Right hindlimb (tissue), 1 donor: ENCODE results near the gene CD79B.
A peak's percentile ranks its signal among the peaks of the same experiment; 100 is the strongest.
"Not testable (repeated sequence)": the region's sequence is repeated elsewhere in the genome, so short reads cannot be mapped to it uniquely, and the experiment has no call there.

Experiments used
- DNase-seq: peaks from one replicate; pipeline ENCODE4 v3.0.0-alpha.2; 2018

CD79B gene

DNA sequence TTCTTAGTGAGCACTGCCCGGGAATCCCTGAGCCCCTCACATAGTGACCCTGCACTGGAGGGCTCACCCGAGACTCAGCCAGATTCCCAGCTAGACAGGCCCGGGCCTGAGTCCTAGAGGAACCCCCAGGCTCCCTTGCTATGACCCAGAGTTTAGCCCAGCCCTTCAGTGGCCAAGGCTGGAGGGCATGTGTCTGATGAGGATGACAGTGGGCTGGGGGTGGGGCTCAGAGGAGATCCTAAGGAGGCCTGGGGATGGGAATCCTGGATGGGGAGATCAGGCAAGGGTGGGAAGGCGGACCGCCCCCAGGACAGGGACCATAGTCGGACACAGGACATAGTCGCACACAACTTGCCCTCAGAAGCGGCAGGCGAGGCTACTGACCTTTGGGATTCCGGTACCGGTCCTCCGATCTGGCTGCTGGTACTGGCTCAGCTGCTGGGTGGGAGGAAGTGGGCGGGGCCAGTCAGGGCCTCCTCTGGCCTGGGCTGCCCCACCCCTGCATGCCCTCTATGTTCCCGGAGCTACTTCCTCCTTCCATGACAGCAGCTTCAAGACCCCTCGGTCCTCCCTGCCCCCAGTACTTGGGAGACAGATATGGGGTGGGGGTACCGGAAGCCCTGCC lies 1.1 kb downstream of the CD79B start:
- DNase-seq: no peak

DNA sequence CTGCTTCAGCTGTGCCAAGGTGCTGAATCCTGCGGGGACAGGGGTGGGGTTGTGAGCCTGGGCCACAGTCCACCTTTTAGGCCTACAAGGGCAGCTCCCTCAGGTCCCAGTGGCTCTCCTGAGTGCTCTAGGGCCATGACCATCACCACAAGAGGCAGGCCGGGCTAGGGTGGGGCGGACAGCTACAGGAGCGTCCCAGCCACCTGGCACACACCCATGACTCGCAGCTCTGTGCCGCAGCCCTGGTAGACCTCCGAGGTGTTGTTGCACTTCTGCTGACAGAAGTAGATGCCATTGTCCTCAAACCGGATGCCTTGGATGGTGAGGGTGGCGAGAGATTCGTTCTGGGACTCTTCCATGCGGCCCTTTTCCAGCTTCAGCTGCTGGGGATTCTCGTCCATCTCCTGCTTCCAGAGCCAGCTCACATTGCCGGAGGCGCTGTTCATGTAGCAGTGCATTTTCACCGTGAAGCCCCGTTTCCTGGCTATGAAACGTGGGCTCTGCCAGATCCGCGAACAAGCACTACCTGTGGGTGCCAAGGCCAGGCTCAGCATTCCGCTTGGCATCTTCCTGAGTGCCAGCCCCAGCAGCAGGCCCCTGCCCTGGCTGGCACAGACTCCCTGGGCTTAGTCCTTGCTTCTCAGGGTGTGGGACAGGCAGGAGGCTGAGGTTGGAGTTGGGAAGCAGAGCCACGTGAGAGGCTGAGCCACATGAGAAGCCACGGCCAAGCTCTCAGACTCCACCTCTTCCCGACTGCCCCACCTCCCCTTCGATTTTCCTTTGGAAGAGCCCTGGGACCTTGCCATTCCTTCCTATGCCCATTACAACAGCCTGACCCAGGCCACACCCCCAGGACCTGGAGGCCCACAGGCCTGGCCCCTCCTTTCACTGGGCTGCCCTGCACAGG lies 2.0 kb downstream of the CD79B start:
- peak; percentile 68 for DNase-seq

DNA sequence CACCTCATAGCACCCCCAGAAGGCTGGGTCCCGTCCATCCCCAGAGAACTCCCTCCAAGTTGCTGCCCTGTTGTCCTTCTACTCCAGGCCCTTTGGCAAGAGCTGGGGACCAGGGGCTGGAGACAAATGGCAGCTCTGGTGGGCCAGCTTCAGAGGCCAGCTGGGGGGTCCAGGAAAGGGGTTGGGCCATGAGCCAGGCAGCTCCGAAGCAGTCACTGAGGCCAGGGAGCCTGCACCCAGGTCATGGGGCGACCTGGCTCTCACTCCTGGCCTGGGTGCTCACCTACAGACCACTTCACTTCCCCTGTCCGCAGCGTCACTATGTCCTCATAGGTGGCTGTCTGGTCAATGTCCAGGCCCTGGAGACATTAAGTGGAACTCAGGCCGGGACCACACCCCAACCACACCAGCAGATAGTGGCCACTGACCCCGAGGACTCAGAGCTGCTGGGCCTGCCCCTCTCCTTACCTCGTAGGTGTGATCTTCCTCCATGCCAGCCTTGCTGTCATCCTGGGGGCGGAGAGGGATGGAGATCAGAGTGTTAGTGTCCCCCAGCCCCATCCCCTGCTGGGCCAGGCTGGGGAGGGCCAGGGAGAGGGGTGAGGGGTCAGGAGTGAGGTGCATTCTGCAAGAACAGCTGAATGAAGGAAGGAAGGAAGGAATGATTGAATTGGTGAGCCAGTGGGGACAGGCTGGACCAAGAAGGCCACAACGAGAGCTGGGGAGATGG lies 3.0 kb downstream of the CD79B start:
- no peak for DNase-seq

DNA sequence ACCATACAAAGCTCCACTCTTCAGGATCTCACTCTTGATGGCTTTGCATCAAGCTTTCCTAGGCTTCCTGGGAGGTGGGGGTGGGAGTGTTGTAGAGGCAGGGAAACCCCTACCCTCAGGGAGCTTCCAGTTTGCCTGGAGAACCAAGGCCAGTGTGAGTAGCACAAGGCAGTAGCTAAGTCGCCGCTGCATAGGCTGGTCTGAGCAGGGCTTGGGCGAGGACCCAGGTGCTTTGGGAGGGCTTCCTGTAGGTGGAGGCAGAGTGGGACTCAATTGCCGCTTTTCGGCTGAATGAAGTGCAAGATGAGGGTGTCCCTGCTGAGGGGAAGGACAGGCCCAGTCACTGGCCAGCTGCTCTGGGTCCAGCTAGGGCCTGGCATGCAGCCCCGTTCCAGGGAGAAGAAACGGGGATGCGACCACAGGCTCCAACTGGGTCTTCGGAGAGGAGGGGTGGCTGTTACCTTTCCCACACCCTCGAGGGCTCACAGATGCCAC lies 3.9 kb downstream of the CD79B start:
- no peak for DNase-seq

DNA sequence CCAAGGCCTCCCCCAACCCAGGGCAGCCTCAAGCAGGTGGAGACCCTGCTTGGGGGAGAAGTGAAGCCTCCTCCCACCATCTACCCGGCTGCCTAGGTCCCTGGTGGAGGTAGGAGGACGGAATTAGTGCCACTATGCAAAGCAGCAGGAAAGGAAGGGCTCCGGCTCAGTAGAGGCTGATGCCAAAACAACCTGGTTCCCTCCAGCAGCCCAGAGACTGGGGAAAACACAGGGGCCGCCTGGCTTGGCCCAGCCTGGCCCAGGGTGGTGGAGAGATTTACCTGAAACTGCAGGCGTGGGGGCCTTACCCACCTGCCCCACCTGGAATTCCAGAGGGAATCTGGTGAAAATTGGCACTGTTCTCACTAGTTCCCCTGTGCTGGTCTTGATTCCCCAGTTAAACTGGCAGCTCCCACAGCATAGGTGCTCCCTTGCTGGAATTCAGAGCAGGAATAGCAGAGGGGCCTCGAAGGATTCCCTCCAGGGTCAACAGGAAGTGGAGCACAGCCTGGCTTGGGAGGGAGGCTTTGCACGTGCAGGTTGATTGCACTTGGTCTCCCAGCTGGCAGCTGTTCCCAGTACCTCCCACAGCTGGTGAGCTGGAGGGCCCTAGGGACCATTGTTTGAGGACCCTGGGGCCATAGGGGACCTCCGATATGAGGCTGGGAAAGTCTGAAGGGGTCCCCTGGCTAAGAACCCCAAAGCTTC lies 4.5 kb downstream of the CD79B start:
- DNase-seq: no peak

DNA sequence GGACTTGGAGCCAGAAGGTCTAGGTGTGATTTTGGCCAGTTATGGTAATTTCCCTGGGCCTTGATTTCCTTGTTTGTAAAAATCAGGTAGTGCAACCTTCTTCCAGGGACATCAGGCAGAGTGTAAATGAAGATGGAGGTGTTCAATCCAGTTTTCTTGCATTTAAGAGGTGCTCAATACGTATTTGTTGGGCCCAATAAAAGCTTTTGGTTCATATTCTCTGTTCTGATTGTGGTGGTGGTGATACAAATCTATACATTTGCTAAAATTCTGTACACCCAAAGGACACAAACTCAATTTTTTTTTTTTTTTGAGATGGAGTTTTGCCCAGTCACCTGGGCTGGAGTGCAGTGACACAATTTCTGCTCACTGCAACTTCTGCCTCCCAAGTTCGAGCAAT lies 6.0 kb downstream of the CD79B start:
- no peak for DNase-seq

DNA sequence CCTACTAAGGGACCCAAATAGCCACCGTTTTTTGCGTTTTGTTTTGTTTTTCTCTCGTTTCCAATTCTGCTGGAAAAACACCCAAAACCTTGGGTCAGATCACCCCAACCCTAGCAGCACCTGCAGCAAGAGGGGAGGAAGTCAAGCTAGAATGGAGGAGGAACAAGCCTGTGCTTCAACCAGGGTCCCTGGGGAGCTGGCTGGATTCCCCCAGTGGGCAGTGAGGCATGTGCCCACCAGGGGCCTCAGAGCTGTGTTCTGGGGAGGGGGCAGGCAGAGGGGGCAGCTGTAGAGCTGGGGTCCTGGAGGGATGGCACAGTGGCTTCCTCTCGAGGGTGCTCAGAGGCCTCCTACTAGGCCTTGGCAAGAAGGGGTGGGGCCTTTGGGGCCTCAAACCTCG lies 6.5 kb downstream of the CD79B start:
- no peak for DNase-seq

DNA sequence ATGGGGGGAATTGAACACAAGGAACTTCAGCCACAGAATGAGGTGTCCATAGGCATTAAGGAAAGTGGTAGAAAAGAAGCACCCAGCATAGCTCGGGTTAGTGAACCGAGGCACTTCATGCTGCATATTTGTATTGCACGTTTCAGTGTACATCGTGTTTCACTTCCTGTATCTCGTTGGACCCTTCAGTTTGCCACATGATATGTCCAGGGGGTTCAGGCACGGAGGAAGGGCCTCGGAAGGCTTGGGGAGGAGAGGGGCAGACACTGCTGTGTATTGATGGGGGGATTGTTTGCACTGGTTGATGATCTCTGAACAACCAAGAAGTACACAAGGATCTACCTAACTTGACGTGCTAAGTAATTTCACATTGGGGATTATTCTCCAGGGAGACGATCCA lies 9.7 kb downstream of the CD79B start:
- not testable (repeated sequence) for DNase-seq

DNA sequence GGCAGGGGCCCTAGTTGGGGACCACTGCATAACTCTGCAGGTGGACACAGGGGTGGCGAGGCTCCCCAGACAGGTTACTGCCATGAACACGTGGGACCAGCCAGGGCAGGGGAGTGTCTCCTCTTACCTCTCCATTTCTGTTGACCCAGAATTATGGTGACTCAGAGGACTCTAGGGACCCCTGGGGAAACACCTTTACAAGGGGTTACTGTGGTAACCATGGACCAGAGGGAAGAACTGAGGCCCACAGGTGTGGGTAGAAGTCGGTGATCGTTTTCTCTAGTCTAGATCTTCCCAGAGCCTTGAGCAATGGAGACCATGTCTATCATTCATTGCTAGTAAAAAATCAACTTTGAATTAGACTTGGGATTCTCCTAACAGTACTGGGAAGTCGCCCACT lies 11.4 kb downstream of the CD79B start:
- DNase-seq: not testable (repeated sequence)

DNA sequence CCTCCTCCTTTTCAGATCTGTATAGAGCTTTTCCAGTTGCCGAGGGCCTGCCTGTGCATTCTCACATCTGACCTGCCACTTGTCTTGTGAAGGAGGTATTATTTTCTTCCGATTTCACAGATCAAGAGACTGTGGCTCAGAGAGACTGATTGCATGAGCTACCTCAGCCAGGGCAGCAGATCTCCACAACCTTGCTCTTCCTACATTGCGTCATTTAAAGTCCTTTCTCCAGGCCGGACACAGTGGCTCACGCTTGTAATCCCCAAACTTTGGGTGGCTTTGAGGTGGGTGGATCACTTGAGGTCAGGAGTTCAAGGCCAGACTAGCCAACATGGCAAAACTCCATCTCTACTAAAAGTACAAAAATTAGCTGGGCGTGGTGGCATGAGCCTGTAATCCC lies 12.1 kb downstream of the CD79B start:
- not testable (repeated sequence) for DNase-seq

DNA sequence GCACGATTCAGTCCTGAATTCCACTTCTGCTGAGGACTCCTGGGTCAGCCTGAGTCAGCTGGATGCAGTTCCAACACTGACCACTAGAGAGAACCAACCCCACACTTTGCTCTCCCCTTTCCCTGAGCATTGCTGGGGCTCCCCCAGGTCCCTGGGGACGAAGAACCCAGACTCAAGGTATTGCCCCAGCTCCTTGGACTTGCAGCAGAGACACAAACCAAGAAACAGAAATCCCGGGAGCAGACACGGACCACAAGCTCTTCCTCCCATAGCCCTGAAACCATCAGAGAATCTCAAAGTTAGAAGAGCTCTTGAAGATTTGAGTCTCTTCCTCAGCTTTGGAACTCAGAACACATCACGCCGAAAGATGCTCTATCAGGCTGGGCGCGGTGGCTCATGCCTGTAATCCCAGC lies 12.8 kb downstream of the CD79B start:
- peak; percentile 61 for DNase-seq

DNA sequence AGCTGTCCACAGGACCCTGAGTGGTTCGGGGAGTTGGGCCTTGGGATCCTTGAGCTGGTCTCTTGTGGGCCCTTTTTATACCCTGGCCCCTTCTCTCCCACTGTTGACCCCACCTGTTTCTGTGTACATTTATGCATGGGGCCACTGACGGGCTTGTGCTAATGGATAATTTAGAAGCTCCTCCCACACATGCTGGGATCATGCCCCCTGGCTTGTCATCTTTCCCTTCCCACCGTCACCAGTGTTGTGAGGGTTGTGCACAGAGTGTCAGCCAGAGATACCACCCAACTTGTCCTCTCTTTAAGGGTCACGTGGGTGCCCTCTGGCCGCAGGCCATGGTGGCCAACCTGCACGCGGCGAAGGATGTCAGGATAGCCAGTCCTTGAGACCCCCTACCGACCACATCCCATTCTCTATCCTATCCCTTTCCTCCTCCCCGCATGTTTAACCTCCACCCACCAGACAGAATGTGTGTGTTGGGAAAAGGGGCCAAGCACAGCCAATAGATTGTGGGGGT lies 13.3 kb downstream of the CD79B start, which contains the start of gene GH1:
GH1 (minus strand) TSS at position 51 of the 517 bp plus-strand sequence. CDS start 63 bp downstream, outside the sequence.
- DNase-seq: not testable (repeated sequence)

DNA sequence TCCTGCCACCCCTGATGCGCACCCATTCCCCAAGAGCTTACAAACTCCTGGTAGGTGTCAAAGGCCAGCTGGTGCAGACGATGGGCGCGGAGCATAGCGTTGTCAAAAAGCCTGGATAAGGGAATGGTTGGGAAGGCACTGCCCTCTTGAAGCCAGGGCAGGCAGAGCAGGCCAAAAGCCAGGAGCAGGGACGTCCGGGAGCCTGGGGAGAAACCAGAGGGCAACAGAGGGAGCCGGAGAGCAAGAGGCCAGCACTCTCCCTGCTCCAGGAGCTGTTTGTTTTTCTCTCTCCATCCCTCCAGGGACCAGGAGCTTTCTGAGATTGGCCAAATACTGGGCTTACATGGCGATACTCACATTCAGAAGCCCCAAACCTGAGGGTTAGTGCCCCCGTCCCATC lies 13.8 kb downstream of the CD79B start:
- DNase-seq: no peak

DNA sequence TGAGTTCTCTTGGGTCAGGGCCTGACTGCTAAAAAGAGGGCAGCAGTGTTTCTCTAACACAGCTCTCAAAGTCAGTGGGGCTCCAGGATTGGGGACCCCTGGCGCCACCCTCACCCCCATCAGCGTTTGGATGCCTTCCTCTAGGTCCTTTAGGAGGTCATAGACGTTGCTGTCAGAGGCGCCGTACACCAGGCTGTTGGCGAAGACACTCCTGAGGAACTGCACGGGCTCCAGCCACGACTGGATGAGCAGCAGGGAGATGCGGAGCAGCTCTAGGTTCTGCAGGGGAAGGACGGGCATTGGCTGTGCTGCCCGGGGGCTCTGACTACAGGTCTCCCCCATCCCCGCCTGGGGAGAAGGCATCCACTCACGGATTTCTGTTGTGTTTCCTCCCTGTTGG lies 14.5 kb downstream of the CD79B start:
- DNase-seq: no peak

DNA sequence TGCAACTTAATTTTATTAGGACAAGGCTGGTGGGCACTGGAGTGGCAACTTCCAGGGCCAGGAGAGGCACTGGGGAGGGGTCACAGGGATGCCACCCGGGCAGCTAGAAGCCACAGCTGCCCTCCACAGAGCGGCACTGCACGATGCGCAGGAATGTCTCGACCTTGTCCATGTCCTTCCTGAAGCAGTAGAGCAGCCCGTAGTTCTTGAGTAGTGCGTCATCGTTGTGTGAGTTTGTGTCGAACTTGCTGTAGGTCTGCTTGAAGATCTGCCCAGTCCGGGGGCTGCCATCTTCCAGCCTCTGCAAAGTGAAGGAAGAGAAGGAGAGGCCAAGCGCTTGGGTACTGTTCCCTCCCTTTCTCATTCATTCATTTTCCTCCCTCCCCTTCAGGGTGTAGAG lies 14.9 kb downstream of the CD79B start:
- not testable (repeated sequence) for DNase-seq

DNA sequence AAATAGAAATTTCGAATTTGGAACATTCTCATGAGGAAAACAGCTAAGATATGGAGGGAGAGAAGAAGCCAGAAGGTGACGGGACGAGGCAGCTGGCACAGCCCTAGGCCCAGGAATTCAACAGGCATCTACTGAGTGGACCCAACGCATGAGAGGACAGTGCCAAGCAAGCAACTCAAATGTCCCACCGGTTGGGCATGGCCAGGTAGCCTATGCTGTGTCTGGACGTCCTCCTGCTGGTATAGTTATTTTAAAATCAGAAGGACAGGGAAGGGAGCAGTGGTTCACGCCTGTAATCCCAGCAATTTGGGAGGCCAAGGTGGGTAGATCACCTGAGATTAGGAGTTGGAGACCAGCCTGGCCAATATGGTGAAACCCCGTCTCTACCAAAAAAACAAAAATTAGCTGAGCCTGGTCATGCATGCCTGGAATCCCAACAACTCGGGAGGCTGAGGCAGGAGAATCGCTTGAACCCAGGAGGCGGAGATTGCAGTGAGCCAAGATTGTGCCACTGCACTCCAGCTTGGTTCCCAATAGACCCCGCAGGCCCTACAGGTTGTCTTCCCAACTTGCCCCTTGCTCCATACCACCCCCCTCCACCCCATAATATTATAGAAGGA lies 15.5 kb downstream of the CD79B start:
- DNase-seq: no peak

DNA sequence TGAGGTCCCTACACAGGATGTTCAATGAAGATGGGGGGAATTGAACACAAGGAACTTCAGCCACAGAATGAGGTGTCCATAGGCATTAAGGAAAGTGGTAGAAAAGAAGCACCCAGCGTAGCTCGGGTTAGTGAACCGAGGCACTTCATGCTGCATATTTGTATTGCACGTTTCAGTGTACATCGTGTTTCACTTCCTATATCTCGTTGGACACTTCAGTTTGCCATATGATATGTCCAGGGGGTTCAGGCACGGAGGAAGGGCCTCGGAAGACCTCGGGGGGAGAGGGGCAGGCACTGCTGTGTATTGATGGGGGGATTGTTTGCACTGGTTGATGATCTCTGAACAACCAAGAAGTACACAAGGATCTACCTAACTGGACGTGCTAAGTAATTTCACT lies 16.4 kb downstream of the CD79B start:
- not testable (repeated sequence) for DNase-seq

DNA sequence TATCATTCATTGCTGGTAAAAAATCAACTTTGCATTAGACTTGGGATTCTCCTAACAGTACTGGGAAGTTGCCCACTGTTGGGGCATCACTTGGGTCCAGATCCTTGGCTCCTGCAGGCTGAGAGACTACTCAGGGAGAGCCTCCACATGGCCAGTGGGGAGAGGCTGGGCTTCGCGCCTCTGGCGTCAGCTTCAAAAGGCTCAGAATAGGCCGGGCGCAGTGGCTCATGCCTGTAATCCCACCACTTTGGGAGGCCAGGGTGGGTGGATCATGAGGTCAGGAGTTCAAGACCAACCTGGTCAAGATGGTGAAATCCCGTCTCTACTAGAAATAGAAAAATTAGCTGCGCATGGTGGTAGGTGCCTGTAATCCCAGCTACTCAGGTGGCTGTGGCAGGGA lies 17.7 kb downstream of the CD79B start:
- DNase-seq: no peak

DNA sequence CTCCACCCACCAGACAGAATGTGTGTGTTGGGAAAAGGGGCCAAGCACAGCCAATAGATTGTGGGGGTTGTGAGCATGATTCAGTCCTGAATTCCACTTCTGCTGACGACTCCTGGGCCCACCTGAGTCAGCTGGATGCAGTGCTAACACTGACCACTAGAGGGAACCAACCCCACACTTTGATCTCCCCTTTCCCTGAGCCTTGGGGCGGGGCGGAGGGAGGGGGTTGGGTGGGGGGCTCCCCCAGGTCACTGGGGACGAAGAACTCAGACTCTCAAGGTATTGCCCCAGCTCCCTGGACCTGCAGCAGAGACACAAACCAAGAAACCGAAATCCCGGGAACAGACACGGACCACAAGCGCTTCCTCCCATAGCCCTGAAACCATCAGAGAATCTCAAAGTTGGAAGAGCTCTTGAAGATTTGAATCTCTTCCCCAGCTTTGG lies 20.5 kb downstream of the CD79B start:
- DNase-seq: peak; percentile 42

DNA sequence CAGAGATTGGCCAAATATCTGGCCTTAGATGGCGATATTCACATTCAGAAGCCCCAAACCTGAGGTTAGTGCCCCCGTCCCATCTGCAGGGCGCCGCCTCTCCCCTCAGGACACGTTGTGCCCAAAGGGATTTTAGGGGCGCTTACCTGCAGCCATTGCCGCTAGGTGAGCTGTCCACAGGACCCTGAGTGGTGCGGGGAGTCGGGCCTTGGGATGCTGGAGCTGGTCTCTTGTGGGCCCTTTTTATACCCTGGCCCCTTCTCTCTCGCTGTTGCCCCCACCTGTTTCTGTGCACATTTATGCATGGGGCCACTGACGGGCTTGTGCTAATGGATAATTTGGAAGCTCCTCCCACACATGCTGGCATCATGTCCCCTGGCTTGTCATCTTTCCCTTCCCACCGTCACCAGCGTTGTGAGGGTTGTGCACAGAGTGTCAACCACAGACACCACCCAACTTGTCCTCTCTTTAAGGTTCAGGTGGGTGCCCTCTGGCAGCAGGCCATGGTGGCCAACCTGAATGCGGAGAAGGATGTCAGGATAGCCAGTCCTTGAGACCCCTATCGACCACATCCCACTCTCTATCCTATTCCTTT lies 21.0 kb downstream of the CD79B start, which contains the start of gene CSHL1:
CSHL1 (minus strand) TSS at position 218 of the 595 bp plus-strand sequence; CDS start at position 156, 62 bp downstream.
- no peak for DNase-seq

DNA sequence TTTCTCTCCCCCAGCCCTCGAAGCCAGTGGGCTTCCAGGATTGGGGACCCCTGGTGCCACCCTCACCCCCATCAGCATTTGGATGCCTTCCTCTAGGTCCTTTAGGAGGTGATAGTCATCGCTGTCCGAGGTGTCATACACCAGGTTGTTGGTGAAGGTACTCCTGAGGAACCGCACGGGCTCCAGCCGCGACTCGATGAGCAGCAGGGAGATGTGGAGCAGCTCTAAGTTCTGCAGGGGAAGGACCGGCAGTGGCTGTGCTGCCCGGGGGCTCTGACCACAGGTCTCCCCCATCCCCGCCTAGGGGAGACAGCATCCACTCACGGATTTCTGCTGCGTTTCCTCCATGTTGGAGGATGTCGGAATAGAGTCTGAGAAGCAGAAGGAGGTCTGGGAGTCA lies 22.0 kb downstream of the CD79B start:
- DNase-seq: no peak
